Stimulated activated CD8-positive, alpha-beta memory T cell treated with anti-CD3 and anti-CD28 coated beads, Interleukin-7, amount 100 ng/mL, for 4 hours (primary cell): ENCODE measurements around the gene GRM6.

ENCODE experiments used
- DNase-seq, 2 donors: peaks; one replicate each; pipeline ENCODE4 v3.0.0-alpha.2; 2020; ENCODE audit warnings: low read depth in 2 of 2

GRM6 gene

GRCh38 chr5:178984145-178985072 is 10.7 kb downstream of the GRM6 start:
- no peak for DNase-seq

DNA sequence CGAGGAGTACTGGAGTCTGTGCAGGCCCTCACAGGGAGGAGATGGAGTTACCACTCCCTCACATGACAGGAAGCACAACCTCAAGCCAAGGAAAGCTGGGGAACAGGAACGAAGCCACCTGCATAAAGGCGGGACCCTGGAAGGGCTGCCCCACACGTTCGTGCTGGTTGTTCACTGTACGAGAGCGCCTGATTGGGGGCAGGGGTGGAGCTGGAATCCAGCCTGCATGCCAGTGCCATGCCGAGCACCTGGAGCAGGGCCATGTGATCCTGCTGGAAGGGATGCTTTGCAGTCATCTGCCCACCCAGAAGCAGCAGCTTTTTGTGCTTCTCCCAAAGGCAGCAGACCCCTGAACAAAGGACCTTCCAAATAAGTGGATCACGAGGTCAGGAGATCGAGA is 11.4 kb downstream of the GRM6 start:
- no peak for DNase-seq

- DNase-seq, result no peak
These were observed 12.2 kb downstream of the GRM6 start for GRCh38 chr5:178982941-178983340.

- DNase-seq, result no peak
These were observed 13.7 kb downstream of the GRM6 start for GRCh38 chr5:178981381-178981780.

- no peak for DNase-seq
These were observed 29.6 kb downstream of the GRM6 start for GRCh38 chr5:178965465-178966055.

DNA sequence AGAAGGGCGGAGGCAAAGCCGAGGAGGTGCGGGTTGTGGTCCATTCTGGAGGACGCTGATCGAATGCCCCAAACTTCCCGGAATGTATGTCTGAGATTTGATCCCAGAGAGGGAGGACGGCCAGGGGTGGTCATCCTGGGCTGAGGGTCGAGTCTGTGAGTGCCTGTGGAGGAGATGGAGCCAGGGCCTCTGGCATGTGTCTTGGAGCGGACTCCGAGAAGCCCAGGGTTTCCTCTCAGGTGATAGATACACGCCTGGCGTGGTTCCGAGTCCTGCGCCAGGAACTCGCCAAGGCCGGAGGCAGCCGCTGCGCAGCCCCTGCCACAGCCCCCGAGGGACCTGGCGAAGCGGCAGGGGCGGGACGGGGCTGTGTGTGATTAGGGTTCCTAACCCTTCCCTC is 53.8 kb downstream of the GRM6 start:
- DNase-seq, result no peak

- DNase-seq, result no peak
These were observed 54.4 kb downstream of the GRM6 start, which contains the start of gene ZNF454 for GRCh38 chr5:178940569-178941360. Gene ZNF454, plus strand, starts transcription at chr5:178941198. Its CDS starts 1,594 bp downstream, at chr5:178942792.

DNA sequence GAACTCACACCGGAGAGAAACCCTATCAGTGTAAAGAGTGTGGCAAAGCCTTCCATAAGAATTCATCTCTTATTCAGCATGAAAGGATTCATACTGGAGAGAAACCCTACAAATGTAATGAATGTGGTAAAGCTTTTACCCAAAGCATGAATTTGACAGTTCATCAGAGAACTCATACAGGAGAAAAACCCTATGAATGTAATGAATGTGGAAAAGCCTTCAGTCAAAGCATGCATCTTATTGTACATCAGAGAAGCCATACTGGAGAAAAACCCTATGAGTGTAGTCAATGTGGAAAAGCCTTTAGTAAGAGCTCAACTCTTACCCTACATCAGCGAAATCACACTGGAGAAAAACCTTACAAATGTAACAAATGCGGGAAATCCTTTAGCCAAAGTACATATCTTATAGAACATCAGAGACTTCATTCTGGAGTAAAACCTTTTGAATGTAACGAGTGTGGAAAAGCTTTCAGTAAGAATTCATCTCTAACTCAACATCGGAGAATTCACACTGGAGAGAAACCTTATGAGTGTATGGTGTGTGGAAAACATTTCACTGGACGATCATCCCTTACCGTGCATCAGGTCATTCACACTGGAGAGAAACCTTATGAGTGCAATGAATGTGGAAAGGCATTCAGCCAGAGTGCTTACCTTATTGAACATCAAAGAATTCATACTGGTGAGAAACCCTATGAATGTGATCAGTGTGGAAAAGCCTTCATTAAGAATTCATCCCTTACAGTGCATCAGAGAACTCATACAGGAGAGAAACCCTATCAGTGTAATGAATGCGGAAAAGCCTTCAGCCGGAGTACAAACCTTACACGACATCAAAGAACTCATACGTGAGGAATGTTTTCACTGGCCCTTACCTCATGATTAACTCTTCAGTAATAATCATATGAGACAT is 63.0 kb downstream of the GRM6 start:
- no peak for DNase-seq
